Spleen (tissue), 11 donors: ENCODE measurements around the gene CDK18. TPM values are rescaled to one million over a fixed set of nuclear protein-coding genes. Genes with fewer than 3 reads are reported as not detected.

ENCODE experiments used
- DNase-seq: peaks from one replicate; pipeline ENCODE4 v3.0.0-alpha.2; 2020
- H3K27ac ChIP-seq, 8 donors: fragments of 200-600 bp; sonication (generic) in 7 of 8; 1 replicate in 4 of 8; 2 replicates in 4 of 8; pipeline versions ENCODE4 v1.5.0 to v1.8.0; 2016 to 2021; ENCODE audit warnings: inconsistent platforms in 4 of 8, mild to moderate bottlenecking in 4 of 8, moderate library complexity in 1 of 8
- H3K27me3 ChIP-seq, 7 donors: fragments of 200-600 bp; sonication (generic) in 6 of 7; replicated peaks in 1 of 7; 1 replicate in 4 of 7; 2 replicates in 3 of 7; pipeline versions ENCODE4 v1.5.0 to v1.8.0; 2016 to 2021; ENCODE audit warnings: inconsistent platforms in 3 of 7, mild to moderate bottlenecking in 1 of 7
- H3K36me3 ChIP-seq, 6 donors: fragments of 200-600 bp; sonication (generic) in 5 of 6; 1 replicate in 4 of 6; 2 replicates in 2 of 6; pipeline versions ENCODE4 v1.5.0 to v1.8.0; 2016 to 2021; ENCODE audit warnings: inconsistent platforms in 2 of 6
- H3K4me1 ChIP-seq, 6 donors: fragments of 200-600 bp; sonication (generic) in 5 of 6; 1 replicate in 3 of 6; 2 replicates in 3 of 6; pipeline versions ENCODE4 v1.5.0 to v1.8.0; 2016 to 2021; ENCODE audit warnings: inconsistent platforms in 3 of 6
- H3K4me3 ChIP-seq, 8 donors: fragments of 200-600 bp; sonication (generic) in 7 of 8; 1 replicate in 4 of 8; 2 replicates in 4 of 8; pipeline versions ENCODE4 v1.5.0 to v1.8.0; 2016 to 2021; ENCODE audit warnings: inconsistent platforms in 4 of 8, mild to moderate bottlenecking in 4 of 8, moderate library complexity in 2 of 8
- H3K9me3 ChIP-seq, 8 donors: fragments of 200-600 bp; sonication (generic) in 7 of 8; 1 replicate in 4 of 8; 2 replicates in 4 of 8; pipeline versions ENCODE4 v1.5.0 to v1.8.0; 2016 to 2021; ENCODE audit warnings: inconsistent platforms in 4 of 8
- CTCF ChIP-seq, 11 experiments: fragments of 200-600 bp in 7 of 11; fragments of 450-650 bp in 4 of 11; sonication (generic) in 4 of 11; IDR thresholded peaks in 8 of 11; conservative IDR thresholded peaks in 3 of 11; 1 replicate in 7 of 11; 2 replicates in 4 of 11; pipeline versions ENCODE4 v1.4.0 to v1.8.0; 2016 to 2021; ENCODE audit warnings: antibody characterized with exemption in 11 of 11, inconsistent platforms in 4 of 11, mild to moderate bottlenecking in 1 of 11
- POLR2A ChIP-seq, 3 donors: fragments of 450-650 bp; IDR thresholded peaks; one replicate each; pipeline ENCODE4 v1.5.1; 2017; ENCODE audit warnings: antibody characterized with exemption in 3 of 3, mild to moderate bottlenecking in 1 of 3
- POLR2AphosphoS5 ChIP-seq, 3 donors: sonication (generic); formaldehyde crosslinking; IDR thresholded peaks; one replicate each; pipeline ENCODE4 v1.5.1; 2017; ENCODE audit warnings: antibody characterized with exemption in 3 of 3
- WGBS, 5 donors: extraction: QIAGEN DNeasy Blood & Tissue Kit in 3 of 5; methylation state at CpG; one replicate each; pipeline versions ENCODE4 v1.1.5 to v1.1.7; 2013 to 2018; 5-methylcytosine and 5-hydroxymethylcytosine counted together
- intact Hi-C: fragments of 100-400 bp; cut with DNase I; formaldehyde crosslinking; loops from one replicate; pipeline ENCODE4 v1.15.0; 2023; ENCODE audit warnings: low total_unique reads
- polyA plus RNA-seq, 3 donors: library from polyadenylated mRNA; stranded (reverse); fragments of 200-250 nt; gene quantifications; one replicate each; pipeline ENCODE4 v1.2.1, GENCODE V29; 2013
- total RNA-seq, 7 donors: library from RNA; depleted of rRNA in 3 of 7; stranded (reverse); fragments of >200 nt in 3 of 7; fragmentation: NEBNext Ultra II Directional in 4 of 7; extraction: Animal tissue kit (Norgen Biotek cat#: 25700) in 4 of 7; gene quantifications; one replicate each; pipeline versions ENCODE4 v1.1.0 to v1.2.1, GENCODE V29; 2016 to 2021
- donor health status: healthy with polysubstance abuse.
- donor health status: DM: no; HTN: no; CAD: no; lungs with moderate emphysema.
- donor health status: DM: no; HTN: no; CAD: no.
- donor health status: Bipolar disorder and iron deficiency.
- donor health status: healthy.
- donor health status: DM: no; HTN: no; CAD: no.
- donor health status: DM: yes; HTN: yes; CAD: no.

CDK18 gene
- total and polyA plus RNA-seq, 10 donors, result 3.5 to 25.3 (median 17.8) TPM

GRCh38 chr1:205505076-205505729 is 734 bp downstream of the CDK18 start:
- peaks cover 0 to 16% (median 0%) of the 10 kb centered on the region in 7 donors for H3K27me3 ChIP-seq
- WGBS, 5 donors, result 2 to 11% (median 10%) methylated on average over 11 to 18 of the region's 18 CpGs
- H3K9me3 ChIP-seq, result no peaks in the 10 kb centered on the region
- intact Hi-C loops, result no loop called here
- TF ChIP-seq CTCF (IDR thresholded peaks at IDR 0.05 in 8 of 11, conservative IDR thresholded peaks at IDR 0.05 in 3 of 11), result no peak
- TF ChIP-seq POLR2A (IDR thresholded peaks at IDR 0.05), result no peak
- TF ChIP-seq POLR2AphosphoS5 (IDR thresholded peaks at IDR 0.05), result no peak
- H3K4me3 ChIP-seq, result peak overlapping the region; percentile 45 to 83 (median 56)
- peaks cover 0 to 44% (median 21%) of the 10 kb centered on the region in 6 donors for H3K4me1 ChIP-seq
- no peak for DNase-seq
- peak overlapping the region in 6 of 8 donors; percentile 47 to 77 (median 70) for H3K27ac ChIP-seq
- no peaks in the 10 kb centered on the region for H3K36me3 ChIP-seq

DNA sequence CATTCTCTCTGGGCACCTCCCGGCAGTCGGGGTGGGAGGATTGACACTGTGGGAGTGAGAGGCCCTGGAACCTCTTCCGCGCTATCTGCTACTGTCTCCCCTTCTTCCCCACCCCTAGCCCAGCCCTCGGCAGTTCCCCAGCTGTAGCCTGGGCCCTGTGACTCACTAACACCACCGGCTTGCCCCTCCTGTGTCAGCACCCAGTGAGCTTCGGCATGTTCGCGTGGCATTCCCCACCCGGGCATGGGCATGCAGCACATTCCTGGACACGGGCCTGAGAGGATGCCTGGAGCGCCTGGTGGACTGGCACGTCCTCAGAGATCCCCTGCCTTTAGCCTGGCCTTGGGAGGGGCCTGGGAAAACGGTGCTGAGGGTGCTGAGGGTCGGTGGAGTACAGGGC is 1.3 kb downstream of the CDK18 start:
- intact Hi-C loops, result no loop called here
- TF ChIP-seq POLR2A (IDR thresholded peaks at IDR 0.05), result no peak
- no peak for TF ChIP-seq POLR2AphosphoS5 (IDR thresholded peaks at IDR 0.05)
- TF ChIP-seq CTCF (IDR thresholded peaks at IDR 0.05 in 8 of 11, conservative IDR thresholded peaks at IDR 0.05 in 3 of 11), result no peak
- no peak for DNase-seq
- peak overlapping the region in 7 of 8 donors; percentile 45 to 83 (median 57) for H3K4me3 ChIP-seq
- H3K27me3 ChIP-seq, result peaks cover 0 to 16% (median 0%) of the 10 kb centered on the region in 7 donors
- peaks cover 0 to 40% (median 19%) of the 10 kb centered on the region in 6 donors for H3K4me1 ChIP-seq
- WGBS, 5 donors, result 56 to 77% (median 68%) methylated on average over 9 to 15 of the region's 15 CpGs
- H3K9me3 ChIP-seq, result no peaks in the 10 kb centered on the region
- H3K36me3 ChIP-seq, result no peaks in the 10 kb centered on the region
- H3K27ac ChIP-seq, result peak overlapping the region in 6 of 8 donors; percentile 47 to 77 (median 70)

- Histone ChIP-seq H3K4me1 (peaks cover 0 to 35% (median 19%) of the 10 kb centered on the region in 6 donors), H3K27me3 (peaks cover 0 to 16% (median 0%) of the 10 kb centered on the region in 7 donors), H3K27ac (peak overlapping the region in 2 of 8 donors; percentile 73 to 77), H3K4me3 (peak overlapping the region in 2 of 8 donors; percentile 72 to 83), H3K36me3 (no peaks in the 10 kb centered on the region), H3K9me3 (no peaks in the 10 kb centered on the region)
- DNase-seq, result no peak
- WGBS, 5 donors, result 89 to 95% (median 93%) methylated on average over 17 of the region's 17 CpGs
- intact Hi-C loops, result no loop called here
- TF ChIP-seq CTCF (IDR thresholded peaks at IDR 0.05 in 8 of 11, conservative IDR thresholded peaks at IDR 0.05 in 3 of 11) (no peak), POLR2AphosphoS5 (IDR thresholded peaks at IDR 0.05) (no peak), POLR2A (IDR thresholded peaks at IDR 0.05) (no peak)
Observed at GRCh38 chr1:205506409-205507200, 2.1 kb downstream of the CDK18 start.

DNA sequence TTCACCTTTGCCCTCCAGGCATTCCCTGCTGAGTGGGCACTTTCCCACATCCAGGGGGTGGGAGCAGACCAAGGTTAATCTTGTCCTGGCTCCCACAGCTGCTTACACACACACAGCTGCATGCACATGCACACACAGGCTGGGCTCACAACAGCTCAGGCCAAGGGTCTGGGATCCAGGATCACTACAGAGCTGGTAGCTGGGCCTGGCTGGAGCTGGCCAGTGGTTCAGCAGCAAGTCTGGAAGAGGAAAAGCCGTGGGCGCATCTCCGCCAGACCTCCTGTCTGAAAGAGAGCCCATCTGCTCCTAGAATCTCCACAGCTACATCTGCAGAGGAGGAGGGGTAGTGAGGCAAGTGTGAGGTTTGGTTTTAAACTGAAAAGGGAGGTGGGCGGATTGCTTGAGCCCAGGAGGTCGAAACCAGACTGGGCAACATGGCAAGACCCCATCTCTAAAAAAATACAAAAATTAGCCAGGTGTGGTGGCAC is 3.8 kb downstream of the CDK18 start:
- Histone ChIP-seq H3K4me3 (no peak overlapping the region), H3K36me3 (no peaks in the 10 kb centered on the region), H3K27ac (no peak overlapping the region), H3K9me3 (no peaks in the 10 kb centered on the region), H3K4me1 (peaks cover 0 to 38% (median 27%) of the 10 kb centered on the region in 6 donors), H3K27me3 (peaks cover 0 to 16% (median 0%) of the 10 kb centered on the region in 7 donors)
- intact Hi-C loops, result no loop called here
- WGBS, 5 donors, result 87 to 96% (median 94%) methylated on average over 5 of the region's 5 CpGs
- TF ChIP-seq POLR2AphosphoS5 (IDR thresholded peaks at IDR 0.05), result no peak
- no peak for TF ChIP-seq CTCF (IDR thresholded peaks at IDR 0.05 in 8 of 11, conservative IDR thresholded peaks at IDR 0.05 in 3 of 11)
- TF ChIP-seq POLR2A (IDR thresholded peaks at IDR 0.05), result no peak
- DNase-seq, result no peak
